H9 (cell line): ENCODE results near the gene GNA15. TPM values are rescaled to one million over a fixed set of nuclear protein-coding genes. Genes with fewer than 3 reads are reported as not detected.
A peak's percentile ranks its signal among the peaks of the same experiment; 100 is the strongest.

Source experiments
- DNase-seq: peaks from one replicate; pipeline ENCODE4 v3.0.0-alpha.2; 2017
- H2AFZ ChIP-seq: one replicate; pipeline ENCODE4 v1.6.1; 2013; ENCODE audit warnings: mild to moderate bottlenecking, low read length, control low read depth, moderate library complexity
- H2AK5ac ChIP-seq: 2 replicates; pipeline ENCODE4 v1.6.1; 2013; ENCODE audit warnings: low read length, control low read depth, mixed read lengths; ENCODE audit not compliant: insufficient read length
- H2BK120ac ChIP-seq: one replicate; pipeline ENCODE4 v1.6.1; 2013; ENCODE audit warnings: low read depth, mild to moderate bottlenecking, low read length, control low read depth, inconsistent platforms; ENCODE audit not compliant: poor library complexity, severe bottlenecking
- H2BK12ac ChIP-seq: 2 replicates; pipeline ENCODE4 v1.6.1; 2013; ENCODE audit warnings: low read length, control low read depth, mixed read lengths, low read depth; ENCODE audit not compliant: insufficient read length
- H2BK15ac ChIP-seq: 2 replicates; pipeline ENCODE4 v1.6.1; 2013; ENCODE audit warnings: low read depth, low read length, control low read depth
- H2BK20ac ChIP-seq: one replicate; pipeline ENCODE4 v1.6.1; 2013; ENCODE audit warnings: low read depth, mild to moderate bottlenecking, low read length, control low read depth, inconsistent platforms; ENCODE audit not compliant: poor library complexity, severe bottlenecking
- H2BK5ac ChIP-seq: 2 replicates; pipeline ENCODE4 v1.6.1; 2013; ENCODE audit warnings: low read length, control low read depth, mixed read lengths; ENCODE audit not compliant: insufficient read length
- H3K14ac ChIP-seq: 2 replicates; pipeline ENCODE4 v1.6.1; 2013; ENCODE audit warnings: low read length, control low read depth; ENCODE audit not compliant: insufficient read depth
- H3K18ac ChIP-seq: 2 replicates; pipeline ENCODE4 v1.6.1; 2013; ENCODE audit warnings: low read depth, mild to moderate bottlenecking, mixed read lengths, low read length, control low read depth; ENCODE audit not compliant: insufficient read length
- H3K23ac ChIP-seq: 2 replicates; pipeline ENCODE4 v1.6.1; 2013; ENCODE audit warnings: low read length, control low read depth, mixed read lengths, low read depth; ENCODE audit not compliant: insufficient read length
- H3K23me2 ChIP-seq: 2 replicates; pipeline ENCODE4 v1.6.1; 2013; ENCODE audit warnings: low read depth, mild to moderate bottlenecking, mixed read lengths, low read length, control low read depth; ENCODE audit not compliant: insufficient read length, poor library complexity, severe bottlenecking
- H3K27ac ChIP-seq: 2 replicates; pipeline ENCODE4 v1.5.1; 2013; ENCODE audit warnings: low read length, control low read depth, mixed read lengths, low read depth; ENCODE audit not compliant: insufficient read length
- H3K27me3 ChIP-seq: 2 replicates; pipeline ENCODE4 v1.6.1; 2013; ENCODE audit warnings: low read length, control low read depth, inconsistent platforms; ENCODE audit not compliant: insufficient read depth
- H3K4ac ChIP-seq: 2 replicates; pipeline ENCODE4 v1.6.1; 2013; ENCODE audit warnings: low read depth, mild to moderate bottlenecking, control low read depth, inconsistent platforms, low read length, moderate library complexity
- H3K4me1 ChIP-seq: 2 replicates; pipeline ENCODE4 v1.6.1; 2013; ENCODE audit warnings: low read length, control low read depth, inconsistent platforms; ENCODE audit not compliant: insufficient read depth
- H3K4me2 ChIP-seq: 2 replicates; pipeline ENCODE4 v1.6.1; 2013; ENCODE audit warnings: low read length, control low read depth, mixed read lengths; ENCODE audit not compliant: insufficient read length, insufficient read depth
- H3K56ac ChIP-seq: 2 replicates; pipeline ENCODE4 v1.6.1; 2013; ENCODE audit warnings: low read depth, mild to moderate bottlenecking, mixed read lengths, low read length, control low read depth; ENCODE audit not compliant: insufficient read length
- H3K79me1 ChIP-seq: 2 replicates; pipeline ENCODE4 v1.6.1; 2013; ENCODE audit warnings: low read depth, mild to moderate bottlenecking, moderate library complexity, low read length, control low read depth, inconsistent platforms; ENCODE audit not compliant: insufficient read depth, poor library complexity, severe bottlenecking
- H3K79me2 ChIP-seq: 2 replicates; pipeline ENCODE4 v1.6.1; 2013; ENCODE audit warnings: low read length, control low read depth, inconsistent platforms; ENCODE audit not compliant: insufficient read depth
- H3K9ac ChIP-seq: 2 replicates; pipeline ENCODE4 v1.6.1; 2013; ENCODE audit warnings: low read length, control low read depth, mixed read lengths; ENCODE audit not compliant: insufficient read length; ENCODE audit errors: extremely low read depth
- H3K9me3 ChIP-seq: one replicate; pipeline ENCODE4 v1.6.1; 2013; ENCODE audit warnings: low read depth, low read length, inconsistent platforms; ENCODE audit not compliant: control insufficient read depth
- H3T11ph ChIP-seq: one replicate; pipeline ENCODE4 v1.6.1; 2013; ENCODE audit warnings: mild to moderate bottlenecking, low read length, control low read depth, inconsistent platforms
- H4K20me1 ChIP-seq: one replicate; pipeline ENCODE4 v1.6.1; 2013; ENCODE audit not compliant: control insufficient read depth, insufficient read length, insufficient read depth
- H4K5ac ChIP-seq: 2 replicates; pipeline ENCODE4 v1.6.1; 2013; ENCODE audit warnings: low read depth, mild to moderate bottlenecking, mixed read lengths, low read length, control low read depth; ENCODE audit not compliant: insufficient read length
- H4K8ac ChIP-seq: replicated peaks from 2 replicates; pipeline ENCODE4 v1.6.1; 2013; ENCODE audit warnings: low read length, control low read depth, mixed read lengths, low read depth; ENCODE audit not compliant: insufficient read length
- H4K91ac ChIP-seq: 2 replicates; pipeline ENCODE4 v1.6.1; 2013; ENCODE audit warnings: low read depth, mild to moderate bottlenecking, moderate library complexity, mixed read lengths, low read length, control low read depth; ENCODE audit not compliant: insufficient read length
- H3K27ac Mint-ChIP-seq, 3 experiments: 2 replicates in 2 of 3; 3 replicates in 1 of 3; pipeline ENCODE4 v1.8.0; 2020 to 2021; ENCODE audit warnings: mixed read lengths in 3 of 3, mild to moderate bottlenecking in 1 of 3, moderate library complexity in 1 of 3
- H3K27me3 Mint-ChIP-seq: 2 replicates; pipeline ENCODE4 v1.8.0; 2021; ENCODE audit warnings: low read depth, mild to moderate bottlenecking, moderate library complexity, mixed read lengths
- H3K36me3 Mint-ChIP-seq, 3 experiments: 2 replicates in 2 of 3; 3 replicates in 1 of 3; pipeline ENCODE4 v1.8.0; 2020 to 2021; ENCODE audit warnings: low read depth in 3 of 3, mixed read lengths in 3 of 3; ENCODE audit not compliant: insufficient read depth in 1 of 3
- H3K4me1 Mint-ChIP-seq, 2 experiments: 2 replicates each; pipeline ENCODE4 v1.8.0; 2020; ENCODE audit warnings: mixed read lengths in 2 of 2
- H3K4me3 Mint-ChIP-seq, 2 experiments: 2 replicates in 1 of 2; 3 replicates in 1 of 2; pipeline ENCODE4 v1.8.0; 2020 to 2021; ENCODE audit warnings: mild to moderate bottlenecking in 2 of 2, mixed read lengths in 2 of 2, moderate library complexity in 1 of 2
- H3K9me3 Mint-ChIP-seq, 2 experiments: 2 replicates in 1 of 2; 3 replicates in 1 of 2; pipeline ENCODE4 v1.8.0; 2020; ENCODE audit warnings: mild to moderate bottlenecking in 2 of 2, mixed read lengths in 2 of 2, moderate library complexity in 1 of 2
- CTCF ChIP-seq: fragments of 200-600 bp; sonication (generic); conservative IDR thresholded peaks from 3 replicates; pipeline ENCODE4 v1.8.0; 2021; ENCODE audit warnings: antibody characterized with exemption, mild to moderate bottlenecking
- WGBS: extraction: QIAGEN DNeasy Blood & Tissue Kit; methylation state at CpG from one replicate; pipeline ENCODE4 v1.1.7; 2013; ENCODE audit warnings: missing lambda C conversion rate, low lambda C conversion rate, mixed read lengths; ENCODE audit not compliant: insufficient read length; ENCODE audit errors: extremely low coverage; 5-methylcytosine and 5-hydroxymethylcytosine counted together
- total RNA-seq: library from RNA; stranded (reverse); gene quantifications from 2 replicates; pipeline ENCODE4 v1.2.1, GENCODE V29; 2021

GNA15 gene
- total RNA-seq, 1 experiment from 2014 or later, result not detected

DNA sequence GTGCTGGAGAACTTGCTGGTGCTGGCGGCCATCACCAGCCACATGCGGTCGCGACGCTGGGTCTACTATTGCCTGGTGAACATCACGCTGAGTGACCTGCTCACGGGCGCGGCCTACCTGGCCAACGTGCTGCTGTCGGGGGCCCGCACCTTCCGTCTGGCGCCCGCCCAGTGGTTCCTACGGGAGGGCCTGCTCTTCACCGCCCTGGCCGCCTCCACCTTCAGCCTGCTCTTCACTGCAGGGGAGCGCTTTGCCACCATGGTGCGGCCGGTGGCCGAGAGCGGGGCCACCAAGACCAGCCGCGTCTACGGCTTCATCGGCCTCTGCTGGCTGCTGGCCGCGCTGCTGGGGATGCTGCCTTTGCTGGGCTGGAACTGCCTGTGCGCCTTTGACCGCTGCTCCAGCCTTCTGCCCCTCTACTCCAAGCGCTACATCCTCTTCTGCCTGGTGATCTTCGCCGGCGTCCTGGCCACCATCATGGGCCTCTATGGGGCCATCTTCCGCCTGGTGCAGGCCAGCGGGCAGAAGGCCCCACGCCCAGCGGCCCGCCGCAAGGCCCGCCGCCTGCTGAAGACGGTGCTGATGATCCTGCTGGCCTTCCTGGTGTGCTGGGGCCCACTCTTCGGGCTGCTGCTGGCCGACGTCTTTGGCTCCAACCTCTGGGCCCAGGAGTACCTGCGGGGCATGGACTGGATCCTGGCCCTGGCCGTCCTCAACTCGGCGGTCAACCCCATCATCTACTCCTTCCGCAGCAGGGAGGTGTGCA, 43.3 kb downstream of the GNA15 start:
- no peak overlapping the region for H4K5ac ChIP-seq
- no peaks in the 10 kb centered on the region for H3K9me3 ChIP-seq
- H3K4me2 ChIP-seq, result no peak overlapping the region
- no peak overlapping the region for H3K18ac ChIP-seq
- Mint-ChIP-seq H3K36me3 (no peaks in the 10 kb centered on the region), H3K27me3 (peaks cover 2% of the 10 kb centered on the region; the same call in 1 of the 2 replicates), H3K27ac (no peak overlapping the region), H3K4me1 (no peaks in the 10 kb centered on the region), H3K9me3 (no peaks in the 10 kb centered on the region), H3K4me3 (no peak overlapping the region)
- H4K8ac ChIP-seq, result no peak overlapping the region
- no peak overlapping the region for H2AK5ac ChIP-seq
- H2AFZ ChIP-seq, result no peak overlapping the region
- no peak overlapping the region for H3T11ph ChIP-seq
- H3K4ac ChIP-seq, result no peak overlapping the region
- H3K23me2 ChIP-seq, result no peaks in the 10 kb centered on the region
- peak; percentile 47 for DNase-seq
- H3K14ac ChIP-seq, result no peak overlapping the region; the same call in 1 of the 2 replicates
- H3K27ac ChIP-seq, result no peak overlapping the region
- no peak overlapping the region for H4K91ac ChIP-seq
- no peak overlapping the region for H3K9ac ChIP-seq
- H3K79me1 ChIP-seq, result no peaks in the 10 kb centered on the region
- H3K4me1 ChIP-seq, result no peaks in the 10 kb centered on the region
- no peak overlapping the region for H2BK12ac ChIP-seq
- no peaks in the 10 kb centered on the region for H3K79me2 ChIP-seq
- no peak overlapping the region for H2BK120ac ChIP-seq
- H3K23ac ChIP-seq, result no peak overlapping the region
- WGBS, result no CpG with 5 or more reads among the region's 52 CpGs
- no peaks in the 10 kb centered on the region for H3K27me3 ChIP-seq
- TF ChIP-seq CTCF, result no peak
- H3K56ac ChIP-seq, result no peak overlapping the region
- no peaks in the 10 kb centered on the region for H4K20me1 ChIP-seq
- H2BK5ac ChIP-seq, result no peak overlapping the region
- no peak overlapping the region for H2BK20ac ChIP-seq
- no peak overlapping the region for H2BK15ac ChIP-seq
